KBM-7 (cell line): Measurements from ENCODE around the gene MAPK14.
A peak's percentile ranks its signal among the peaks of the same experiment; 100 is the strongest.
"Not testable (repeated sequence)": the region's sequence is repeated elsewhere in the genome, so short reads cannot be mapped to it uniquely, and the experiment has no call there.

Source experiments
- DNase-seq: peaks from one replicate; pipeline ENCODE4 v3.0.0-alpha.2; 2015
- in situ Hi-C: fragments of 300-500 bp; cut with MboI; formaldehyde crosslinking; loops from 2 replicates; pipeline ENCODE4 v1.14.3; 2020; ENCODE audit warnings: low sequenced_read_pairs, low pct_unique_long_range_greater_than_20kb, mixed read lengths

The MAPK14 gene

DNA sequence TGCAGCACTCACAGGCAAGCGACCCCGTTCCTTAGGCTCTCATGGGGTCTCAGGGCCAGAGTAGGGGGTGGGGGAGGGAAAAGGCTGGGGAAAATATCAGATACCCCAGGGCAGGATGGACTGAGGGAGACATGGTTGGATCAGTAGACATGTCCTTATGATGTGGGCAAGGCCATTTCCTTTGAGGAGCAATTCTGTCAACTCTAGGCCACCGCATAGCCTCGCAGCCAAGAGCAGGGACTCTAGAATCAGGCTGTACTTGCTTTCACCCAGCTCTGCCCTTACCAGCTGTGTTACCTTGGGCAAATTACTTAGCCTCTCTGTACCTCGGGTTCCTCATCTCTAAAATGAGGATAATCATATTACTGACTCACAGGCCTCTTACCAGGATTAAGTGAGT is 100.5 kb downstream of the MAPK14 start:
- in situ Hi-C loops = loop anchor here (10.0 kb wide), 2 partner anchors 67 to 237 kb away; partner anchors contain the start of gene BRPF3
- DNase-seq = no peak

DNA sequence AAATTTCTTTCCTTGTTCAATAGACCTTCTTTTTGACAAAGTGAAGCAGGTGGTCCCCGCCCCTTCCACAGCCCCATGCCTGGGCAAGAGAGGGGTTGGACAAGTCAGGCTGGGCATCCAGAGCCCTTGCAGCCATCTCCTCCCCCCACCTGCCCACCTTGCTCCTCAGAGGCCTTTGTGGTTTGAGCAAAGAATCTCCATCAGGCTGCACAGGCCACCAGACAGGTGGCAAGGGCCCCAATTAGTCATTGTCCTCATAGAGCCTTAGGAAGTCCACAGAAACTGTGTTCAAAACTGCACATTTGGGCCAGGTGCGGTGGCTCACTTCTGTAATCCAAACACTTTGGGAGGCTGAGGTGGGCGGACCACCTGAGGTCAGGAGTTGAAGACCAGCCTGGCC is 101.2 kb downstream of the MAPK14 start:
- in situ Hi-C loops = loop anchor here (10.0 kb wide), 2 partner anchors 66 to 236 kb away; partner anchors contain the start of gene BRPF3

DNA sequence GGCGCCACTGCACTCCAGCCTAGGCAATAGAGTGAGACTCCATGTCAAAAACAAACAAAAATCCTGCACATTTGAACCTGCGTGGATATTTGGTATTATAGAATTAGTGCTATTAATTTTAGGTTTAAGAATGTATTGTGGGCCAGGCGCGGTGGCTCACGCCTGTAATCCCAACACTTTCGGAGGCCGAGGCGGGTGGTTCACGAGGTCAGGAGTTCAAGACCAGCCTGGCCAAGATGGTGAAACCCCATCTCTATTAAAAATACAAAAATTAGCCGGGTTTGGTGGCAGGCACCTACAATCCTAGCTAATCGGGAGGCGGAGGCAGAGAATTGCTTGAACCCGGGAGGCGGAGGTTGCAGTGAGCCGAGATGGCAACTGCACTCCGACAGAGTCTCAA is 101.7 kb downstream of the MAPK14 start:
- in situ Hi-C loops = loop anchor here (10.0 kb wide), 2 partner anchors 65 to 235 kb away; partner anchors contain the start of gene BRPF3
- not testable (repeated sequence) for DNase-seq

More for the DNA sequence above, 101.2 kb downstream of the MAPK14 start:
- no peak for DNase-seq

DNA sequence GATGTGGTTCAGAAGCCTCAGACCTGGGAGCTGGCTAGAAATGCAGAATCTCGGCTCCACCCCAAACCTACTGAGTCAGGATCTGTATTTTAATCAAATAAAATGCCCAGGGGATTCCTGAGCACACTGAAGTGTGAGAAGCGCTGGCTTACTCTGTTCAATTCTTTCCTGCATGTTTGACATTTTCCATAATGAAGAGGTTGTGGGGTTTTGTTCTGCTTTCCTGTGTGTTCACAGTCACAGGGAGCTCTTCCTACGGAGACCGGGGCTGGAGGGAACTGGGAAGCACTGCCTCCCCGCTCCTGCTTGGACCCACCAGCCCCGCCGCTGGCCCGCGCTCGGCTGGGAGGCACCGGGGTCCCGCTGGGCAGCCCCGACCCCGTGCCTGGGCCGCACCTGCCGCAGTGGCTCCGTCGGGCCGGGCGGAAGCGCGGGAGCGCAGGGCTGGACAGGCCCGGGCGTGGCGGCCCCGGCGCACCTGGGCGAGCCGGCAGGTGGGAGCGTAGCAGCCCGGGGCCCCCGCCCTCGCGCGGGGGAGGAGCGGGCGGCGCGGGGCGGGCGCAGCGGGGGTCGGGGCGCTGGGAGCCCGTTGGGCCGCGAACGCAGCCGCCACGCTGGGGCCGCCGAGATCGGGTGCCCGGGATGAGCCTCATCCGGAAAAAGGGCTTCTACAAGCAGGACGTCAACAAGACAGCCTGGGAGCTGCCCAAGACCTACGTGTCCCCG is 102.5 kb downstream of the MAPK14 start, which contains the start of gene MAPK13:
Gene MAPK13 (plus strand): TSS at position 573 of the 726 bp plus-strand sequence. CDS start 70 bp downstream, at position 643.
- no peak for DNase-seq
- in situ Hi-C loops = loop anchor here (10.0 kb wide), 2 partner anchors 65 to 235 kb away; partner anchors contain the start of gene BRPF3

DNA sequence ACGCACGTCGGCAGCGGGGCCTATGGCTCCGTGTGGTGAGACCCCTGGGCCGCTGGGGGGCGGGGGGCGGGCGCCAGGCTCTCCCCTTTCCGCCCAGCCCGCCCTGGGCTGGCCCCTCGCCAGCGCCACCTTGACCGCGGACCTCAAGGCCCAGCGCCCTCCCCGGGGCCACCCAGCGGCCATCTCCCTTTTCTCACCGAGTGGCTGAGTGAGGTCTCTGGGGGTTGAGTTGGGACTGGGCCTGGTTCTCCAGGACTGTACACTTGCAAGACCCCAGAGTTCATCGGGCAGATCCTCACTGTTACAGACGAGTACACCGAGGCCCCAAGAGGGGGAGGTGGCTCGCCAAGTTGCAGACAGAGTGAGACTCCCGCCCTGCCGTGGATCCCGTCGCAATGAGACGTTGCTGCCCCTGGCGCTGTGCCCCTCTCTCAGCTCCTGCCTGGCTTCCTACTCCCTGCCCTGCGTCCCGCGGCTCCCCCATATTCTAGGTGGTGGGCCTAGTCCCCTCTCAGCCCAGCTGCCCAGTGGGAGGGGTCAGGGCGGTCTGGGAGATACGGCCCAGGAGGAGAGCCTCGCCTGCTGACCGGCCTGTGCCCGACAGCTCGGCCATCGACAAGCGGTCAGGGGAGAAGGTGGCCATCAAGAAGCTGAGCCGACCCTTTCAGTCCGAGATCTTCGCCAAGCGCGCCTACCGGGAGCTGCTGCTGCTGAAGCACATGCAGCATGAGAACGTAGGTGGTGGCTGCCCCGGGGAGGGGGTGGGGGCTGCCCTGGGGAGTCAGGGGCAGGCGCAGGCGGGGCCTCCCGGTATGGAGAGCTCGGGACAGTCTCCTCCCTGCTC is 103.3 kb downstream of the MAPK14 start:
- no peak for DNase-seq
- in situ Hi-C loops = no loop called here

DNA sequence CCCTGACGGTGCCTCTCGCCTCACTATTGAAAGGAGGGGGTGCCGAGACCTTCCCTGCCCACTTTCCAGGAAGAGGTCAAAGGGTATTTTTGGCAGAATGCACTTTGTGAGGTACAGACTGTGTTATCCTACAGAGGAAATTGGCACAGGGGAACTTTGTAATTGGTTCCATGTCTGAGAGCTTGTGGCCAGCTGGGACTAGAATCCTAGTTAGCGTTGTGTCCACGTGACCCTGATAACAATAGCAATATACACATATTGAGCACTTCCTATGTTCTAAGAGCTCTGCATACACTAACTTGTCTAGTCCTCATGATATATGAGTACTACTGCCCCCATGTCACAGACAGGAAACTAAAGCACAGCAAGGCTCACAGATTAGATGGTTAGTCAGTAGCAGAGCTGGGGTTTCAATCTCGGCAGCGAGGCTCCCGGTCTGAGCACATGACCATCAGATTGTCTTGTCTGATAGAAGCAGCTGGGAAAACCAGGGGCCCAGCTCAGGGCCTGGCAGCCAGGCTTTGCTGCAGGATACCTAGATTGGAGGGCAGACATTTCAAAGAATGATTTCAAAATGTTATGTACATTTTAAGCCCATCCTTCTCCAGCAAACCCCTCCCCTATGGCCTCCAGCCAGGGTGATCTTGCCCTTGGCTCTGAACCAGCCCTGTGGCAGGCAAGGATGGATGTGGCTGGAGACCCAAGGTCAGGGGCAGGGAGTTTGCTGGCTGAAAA is 104.1 kb downstream of the MAPK14 start:
- in situ Hi-C loops = no loop called here
- peak; percentile 30 for DNase-seq

DNA sequence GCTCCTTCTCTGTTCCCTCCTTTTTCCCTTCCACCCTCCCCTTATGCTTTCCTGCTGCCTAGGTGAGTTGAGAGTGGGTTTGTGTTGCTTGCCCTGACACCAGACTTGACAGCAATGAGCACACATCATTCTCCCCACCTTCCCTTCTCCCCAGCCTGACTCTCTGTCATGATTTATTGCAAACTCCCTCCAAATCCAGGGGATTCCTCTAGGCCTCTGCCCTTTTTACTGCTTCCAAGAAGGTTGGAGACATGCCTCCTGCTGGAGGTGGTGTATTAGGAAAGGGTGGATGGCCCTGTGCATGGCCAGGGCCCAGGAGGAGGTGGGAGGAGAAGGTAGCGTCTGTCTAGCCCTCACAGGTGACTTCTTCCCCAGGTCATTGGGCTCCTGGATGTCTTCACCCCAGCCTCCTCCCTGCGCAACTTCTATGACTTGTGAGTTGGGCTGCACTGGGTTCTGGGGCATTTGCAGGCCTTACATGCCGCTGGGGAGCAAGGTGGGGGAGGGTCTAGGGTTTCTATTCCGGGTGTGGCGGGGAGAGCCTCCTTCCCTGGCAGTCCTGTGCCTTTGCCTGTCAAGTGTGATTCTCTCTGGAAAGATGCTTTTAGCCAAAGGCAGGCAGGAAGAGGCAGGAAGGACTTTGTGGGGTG is 104.8 kb downstream of the MAPK14 start:
- in situ Hi-C loops = no loop called here
- DNase-seq = no peak

DNA sequence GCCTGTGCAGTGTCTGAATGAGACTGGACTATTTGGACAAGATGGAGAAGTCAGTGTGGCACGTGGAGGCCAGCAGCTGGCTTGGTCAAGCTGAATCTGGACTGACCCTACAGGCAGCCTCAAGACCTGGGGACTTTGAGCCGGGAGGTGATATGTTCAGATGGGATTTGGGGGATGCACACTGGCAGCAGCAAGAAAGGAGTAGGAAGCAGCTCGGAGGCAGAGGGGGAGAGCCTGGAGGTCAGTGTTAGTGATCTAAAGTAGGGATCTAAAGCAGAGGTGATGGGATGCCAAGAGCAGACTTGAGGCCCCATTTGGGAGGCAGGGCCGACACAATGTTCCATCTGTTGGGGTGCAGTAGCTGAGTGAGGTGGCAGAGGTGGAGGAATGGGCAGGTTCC is 105.5 kb downstream of the MAPK14 start:
- no peak for DNase-seq
- in situ Hi-C loops = no loop called here

DNA sequence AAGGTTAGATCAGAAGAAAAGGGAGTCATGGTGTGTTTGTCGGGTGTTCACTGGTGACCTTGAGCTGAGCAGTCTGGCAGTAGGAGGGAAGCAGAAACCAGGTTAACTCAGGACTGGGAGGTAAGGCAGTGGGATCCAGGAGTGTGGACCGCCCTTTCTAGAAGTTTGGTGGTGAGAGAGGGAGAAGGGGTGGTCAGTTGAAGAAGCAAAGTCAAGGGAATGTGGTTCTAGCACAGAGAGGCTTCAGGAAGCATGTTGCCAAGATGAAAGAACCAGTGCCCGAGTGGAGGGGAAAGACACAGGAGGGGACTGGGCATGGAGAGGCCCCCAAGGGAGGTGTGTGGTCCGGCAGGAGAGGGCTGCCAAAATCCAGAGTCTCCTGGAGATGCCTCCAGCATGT is 106.3 kb downstream of the MAPK14 start:
- no peak for DNase-seq
- in situ Hi-C loops = no loop called here

DNA sequence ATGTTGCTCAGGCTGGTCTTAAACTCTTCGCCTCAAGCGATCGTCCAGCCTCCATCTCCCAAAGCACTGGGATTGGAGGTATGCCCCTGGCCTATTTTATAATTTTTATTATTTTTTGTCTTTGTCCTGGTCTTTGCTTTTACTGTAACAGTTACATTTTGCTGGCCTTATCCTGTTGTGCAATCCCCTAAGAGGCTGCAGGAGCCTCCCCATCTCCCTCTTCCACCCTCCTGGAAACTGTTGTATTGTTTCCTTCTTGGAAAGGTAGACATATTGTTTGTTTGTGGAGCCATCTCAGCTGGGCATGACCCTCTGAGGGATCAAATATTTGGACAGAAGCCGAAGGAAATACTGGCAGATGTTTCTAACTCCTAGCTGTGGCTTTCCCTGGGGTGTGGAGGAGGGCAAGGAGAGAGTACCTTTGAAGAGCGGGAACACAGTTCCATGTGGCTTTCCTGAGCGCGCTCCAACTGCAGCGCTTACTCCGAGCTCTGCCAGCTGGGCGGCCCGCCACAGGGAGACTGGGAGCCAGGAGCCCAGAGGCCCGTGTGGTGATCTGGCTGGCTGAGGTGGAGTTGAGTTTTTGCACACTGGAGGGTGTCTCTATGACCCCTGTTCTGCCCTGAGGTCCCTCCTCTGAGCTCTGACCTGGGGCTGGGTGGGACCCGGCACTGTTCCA is 107.6 kb downstream of the MAPK14 start:
- in situ Hi-C loops = no loop called here
- no peak for DNase-seq

DNA sequence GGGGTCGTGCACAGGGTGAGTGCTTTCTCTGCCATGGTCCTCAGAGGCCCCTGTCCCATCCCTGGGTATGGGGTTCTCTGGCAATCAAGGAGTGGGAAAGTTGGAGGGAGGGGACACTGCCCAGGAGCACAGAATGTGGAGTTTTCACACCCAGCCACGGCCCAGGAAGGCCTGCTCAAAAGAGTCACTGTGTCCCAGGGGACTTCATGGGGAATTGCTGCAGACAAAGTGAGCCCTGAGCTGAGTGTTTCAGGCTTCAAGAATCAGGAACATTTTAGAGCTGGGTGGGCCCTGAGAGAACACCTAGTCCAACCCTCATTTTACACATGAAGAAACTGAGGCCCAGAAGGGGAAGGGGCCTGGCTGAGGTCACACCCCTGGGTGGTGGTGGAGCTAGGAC is 108.4 kb downstream of the MAPK14 start:
- in situ Hi-C loops = no loop called here
- DNase-seq = no peak

DNA sequence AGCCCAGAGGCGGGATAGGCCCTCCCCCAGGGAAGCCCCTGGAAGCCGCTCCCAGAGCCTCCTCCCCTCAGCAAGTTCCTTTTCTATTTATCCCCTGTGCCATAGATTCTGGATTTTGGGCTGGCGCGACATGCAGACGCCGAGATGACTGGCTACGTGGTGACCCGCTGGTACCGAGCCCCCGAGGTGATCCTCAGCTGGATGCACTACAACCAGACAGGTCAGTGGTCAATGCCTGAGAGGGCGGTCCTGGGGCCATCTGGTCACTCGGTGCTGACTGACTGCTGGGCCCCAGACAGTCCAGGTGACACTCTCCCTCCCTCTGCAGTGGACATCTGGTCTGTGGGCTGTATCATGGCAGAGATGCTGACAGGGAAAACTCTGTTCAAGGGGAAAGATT is 108.9 kb downstream of the MAPK14 start:
- DNase-seq = no peak
- in situ Hi-C loops = no loop called here

DNA sequence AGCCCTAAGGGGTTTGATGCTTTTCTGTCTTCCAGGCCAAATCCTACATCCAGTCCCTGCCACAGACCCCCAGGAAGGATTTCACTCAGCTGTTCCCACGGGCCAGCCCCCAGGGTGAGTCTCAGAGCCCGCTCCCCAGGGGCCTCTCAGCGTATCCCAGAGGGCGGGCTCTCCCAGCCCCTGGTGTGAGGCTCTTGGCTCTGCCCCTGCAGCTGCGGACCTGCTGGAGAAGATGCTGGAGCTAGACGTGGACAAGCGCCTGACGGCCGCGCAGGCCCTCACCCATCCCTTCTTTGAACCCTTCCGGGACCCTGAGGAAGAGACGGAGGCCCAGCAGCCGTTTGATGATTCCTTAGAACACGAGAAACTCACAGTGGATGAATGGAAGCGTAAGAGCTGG is 111.1 kb downstream of the MAPK14 start:
- in situ Hi-C loops = no loop called here
- DNase-seq = no peak

DNA sequence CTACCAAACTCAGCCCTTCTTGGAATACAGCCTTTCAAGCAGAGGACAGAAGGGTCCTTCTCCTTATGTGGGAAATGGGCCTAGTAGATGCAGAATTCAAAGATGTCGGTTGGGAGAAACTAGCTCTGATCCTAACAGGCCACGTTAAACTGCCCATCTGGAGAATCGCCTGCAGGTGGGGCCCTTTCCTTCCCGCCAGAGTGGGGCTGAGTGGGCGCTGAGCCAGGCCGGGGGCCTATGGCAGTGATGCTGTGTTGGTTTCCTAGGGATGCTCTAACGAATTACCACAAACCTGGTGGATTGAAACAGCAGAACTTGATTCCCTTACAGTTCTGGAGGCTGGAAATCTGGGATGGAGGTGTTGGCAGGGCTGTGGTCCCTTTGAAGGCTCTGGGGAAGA is 111.8 kb downstream of the MAPK14 start:
- in situ Hi-C loops = no loop called here
- peak; percentile 39 for DNase-seq

DNA sequence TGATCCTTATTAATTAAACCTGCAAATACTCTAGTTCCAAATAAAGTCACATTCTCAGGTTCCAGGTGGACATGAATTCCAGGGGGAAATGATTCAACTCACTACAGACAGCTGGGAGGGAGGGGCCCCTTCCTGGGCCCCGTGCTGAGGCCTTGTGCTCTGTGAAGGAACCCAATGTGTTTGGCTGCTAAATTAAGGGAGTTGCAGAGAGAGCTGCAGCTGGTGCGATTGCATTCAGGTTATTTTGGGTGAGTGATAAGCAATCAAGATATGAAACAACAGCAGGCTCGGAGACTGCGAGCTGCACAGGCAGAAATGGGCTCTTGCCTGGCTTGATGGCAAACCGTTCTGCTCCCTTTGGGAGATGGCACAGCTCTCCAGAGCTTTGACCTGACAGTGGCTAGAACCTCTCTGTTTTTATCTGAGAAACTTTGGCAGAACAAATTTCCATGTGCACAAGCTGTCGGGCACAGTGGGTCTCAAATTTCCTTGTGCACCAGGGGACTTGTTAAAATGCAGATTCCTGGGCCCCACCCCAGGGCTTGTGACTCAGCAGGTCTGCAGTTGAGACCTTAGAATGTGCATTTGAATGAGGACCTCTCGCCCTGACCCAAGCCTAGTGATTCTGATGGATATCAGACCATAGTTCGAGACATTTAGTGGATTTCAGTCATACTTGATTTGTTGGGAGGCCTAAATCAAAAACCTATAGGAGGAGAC is 112.5 kb downstream of the MAPK14 start:
- DNase-seq = no peak
- in situ Hi-C loops = no loop called here

DNA sequence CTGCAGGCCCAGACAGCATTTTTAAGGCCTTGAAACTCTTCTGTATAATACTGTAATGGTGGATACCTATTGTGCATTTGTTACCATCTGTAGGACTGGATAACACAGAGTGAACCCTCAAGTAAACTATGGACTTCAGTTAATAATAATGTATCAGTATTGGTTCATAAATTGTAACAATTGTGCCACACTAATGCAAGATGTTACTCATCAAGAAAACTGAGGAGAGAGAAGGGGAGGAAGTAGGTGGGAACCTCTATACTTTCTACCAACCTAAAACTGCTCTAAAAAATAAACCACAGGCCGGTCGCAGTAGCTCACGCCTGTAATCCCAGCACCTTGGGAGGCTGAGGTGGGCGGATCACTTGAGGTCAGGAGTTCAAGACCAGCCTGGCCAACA is 113.5 kb downstream of the MAPK14 start:
- DNase-seq = no peak
- in situ Hi-C loops = no loop called here

DNA sequence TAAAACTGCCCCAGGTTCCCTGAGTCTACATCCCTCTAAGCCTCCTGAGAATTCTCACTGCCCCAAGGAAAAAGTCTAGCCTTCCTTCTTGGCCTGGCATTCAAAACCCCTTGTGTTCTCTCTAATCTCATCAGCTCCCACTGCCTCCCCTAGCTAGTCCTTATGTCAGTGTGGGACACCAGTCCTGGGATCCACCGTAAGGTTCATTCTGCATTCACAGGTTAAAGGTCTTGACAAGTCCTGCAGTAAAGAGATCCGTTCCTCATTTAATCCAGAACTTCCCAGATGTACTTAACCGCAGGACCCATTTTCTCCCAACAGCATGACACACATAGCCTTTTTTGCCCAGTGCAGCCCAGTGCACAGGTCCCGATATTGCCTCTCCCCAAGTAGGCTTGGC is 114.4 kb downstream of the MAPK14 start:
- in situ Hi-C loops = no loop called here
- no peak for DNase-seq
